HepG2 (cell line): Measurements from ENCODE around the gene UFSP2. TPM values are rescaled to one million over a fixed set of nuclear protein-coding genes. Genes with fewer than 3 reads are reported as not detected.

ENCODE experiments used
- ATAC-seq: fragments of 200-7000 bp; cut with Tn5 transposase; 3 replicates; pipeline ENCODE4 v1.9.1; 2020; ENCODE audit warnings: mild to moderate bottlenecking, moderate library complexity
- BruUV-seq: library from RNA; stranded (reverse); fragments of 400-500 nt; replicated peaks from 2 replicates; lab custom pipeline; 2021; lab: Mats Ljungman, UMichigan
- CTCF ChIA-PET: fragments of 300-600 bp; formaldehyde crosslinking; extraction: SDS; loops from one replicate; lab custom pipeline; 2021; ENCODE audit warnings: low total read pairs, inconsistent platforms, low intra/inter-chr PET ratio; lab: Yijun Ruan, JAX
- POLR2A ChIA-PET: fragments of 350-600 bp; sonication (Branson Sonifier 250); formaldehyde crosslinking; loops from one replicate; lab custom pipeline; 2020; ENCODE audit warnings: antibody characterized with exemption, inconsistent platforms; lab: Yijun Ruan, JAX
- DNase-seq: peaks from one replicate; pipeline ENCODE4 v3.0.0-alpha.2; 2015; ENCODE audit warnings: low spot score
- FAIRE-seq: peaks from 3 replicates; lab custom pipeline; 2011; peaks lifted over from hg19 to GRCh38; lab: Jason Lieb, UNC
- H2AFZ ChIP-seq: one replicate; pipeline ENCODE4 v1.6.1; 2011; ENCODE audit warnings: low read length, inconsistent platforms
- H3K27ac ChIP-seq: fragments of 300-600 bp; 3 replicates; pipeline ENCODE4 v1.8.0; 2011; ENCODE audit warnings: mixed run types, mild to moderate bottlenecking, mixed read lengths, low read length, inconsistent platforms; ENCODE audit not compliant: insufficient read depth; ENCODE audit errors: extremely low read length
- H3K27me3 ChIP-seq, 2 experiments: fragments of 200-600 bp in 1 of 2; 2 replicates in 1 of 2; 3 replicates in 1 of 2; pipeline versions ENCODE4 v1.6.0 to v1.8.0; 2011; ENCODE audit warnings: low read length in 2 of 2, mild to moderate bottlenecking in 2 of 2, moderate library complexity in 2 of 2, inconsistent platforms in 1 of 2; ENCODE audit not compliant: insufficient read depth in 2 of 2, control insufficient read depth in 1 of 2
- H3K36me3 ChIP-seq, 2 experiments: fragments of 200-600 bp in 1 of 2; replicated peaks in 1 of 2; 2 replicates in 1 of 2; 3 replicates in 1 of 2; pipeline versions ENCODE4 v1.5.1 to v1.8.0; 2011; ENCODE audit warnings: low read length in 2 of 2, inconsistent platforms in 1 of 2; ENCODE audit not compliant: insufficient read depth in 2 of 2, control insufficient read depth in 1 of 2
- H3K4me1 ChIP-seq: 2 replicates; pipeline ENCODE4 v1.5.1; 2012; ENCODE audit warnings: low read length, inconsistent platforms; ENCODE audit not compliant: insufficient read depth
- H3K4me2 ChIP-seq: 2 replicates; pipeline ENCODE4 v1.6.0; 2011; ENCODE audit warnings: low read depth, low read length, inconsistent platforms
- H3K4me3 ChIP-seq, 3 experiments: fragments of 200-600 bp in 1 of 3; sonication (generic), shearing (Covaris generic) in 1 of 3; replicated peaks in 1 of 3; 2 replicates each; pipeline ENCODE4 v1.5.1; 2011 to 2016; ENCODE audit warnings: low read length in 3 of 3, inconsistent platforms in 2 of 3, low read depth in 2 of 3, mild to moderate bottlenecking in 2 of 3, control low read depth in 1 of 3, mixed read lengths in 1 of 3; ENCODE audit not compliant: insufficient read depth in 1 of 3
- H3K79me2 ChIP-seq: one replicate; pipeline ENCODE4 v1.6.1; 2011; ENCODE audit warnings: low read length, inconsistent platforms; ENCODE audit not compliant: insufficient read depth
- H3K9ac ChIP-seq: 2 replicates; pipeline ENCODE4 v1.6.0; 2011; ENCODE audit warnings: mild to moderate bottlenecking, low read depth, low read length, inconsistent platforms; ENCODE audit not compliant: insufficient read depth
- H3K9me3 ChIP-seq: 2 replicates; pipeline ENCODE4 v1.5.1; 2012; ENCODE audit warnings: mild to moderate bottlenecking, low read length
- H4K20me1 ChIP-seq: 2 replicates; pipeline ENCODE4 v1.6.0; 2011; ENCODE audit warnings: inconsistent platforms, mild to moderate bottlenecking, low read length, moderate library complexity; ENCODE audit not compliant: insufficient read depth
- ATF6 ChIP-seq: sonication (generic); formaldehyde crosslinking; conservative IDR thresholded peaks from 2 replicates; pipeline ENCODE4 v1.4.0; 2020; ENCODE audit warnings: missing genetic modification reagents
- DNMT3B ChIP-seq: conservative IDR thresholded peaks from 2 replicates; pipeline ENCODE4 v1.6.1; 2016; ENCODE audit warnings: missing biosample characterization, control low read depth
- ETV6 ChIP-seq: sonication (generic); formaldehyde crosslinking; conservative IDR thresholded peaks from 2 replicates; pipeline ENCODE4 v1.4.0; 2020; ENCODE audit warnings: missing genetic modification reagents
- KLF12 ChIP-seq: sonication (generic); formaldehyde crosslinking; IDR thresholded peaks from 2 replicates; pipeline ENCODE4 v1.4.0; 2020; ENCODE audit warnings: missing genetic modification reagents, borderline replicate concordance
- NFAT5 ChIP-seq: sonication (generic); formaldehyde crosslinking; IDR thresholded peaks from 2 replicates; pipeline ENCODE4 v1.4.0; 2020; ENCODE audit warnings: missing genetic modification reagents
- RAD51 ChIP-seq: fragments of 450-650 bp; IDR thresholded peaks from 2 replicates; pipeline ENCODE4 v1.6.1; 2016; ENCODE audit warnings: borderline replicate concordance
- RXRA ChIP-seq: sonication (generic); formaldehyde crosslinking; IDR thresholded peaks from 2 replicates; pipeline ENCODE4 v1.5.1; 2020; ENCODE audit warnings: missing genetic modification reagents
- SAP130 ChIP-seq: IDR thresholded peaks from 2 replicates; pipeline ENCODE4 v1.6.1; 2016; ENCODE audit warnings: low read depth
- SMYD3 ChIP-seq: sonication (generic); formaldehyde crosslinking; IDR thresholded peaks from 2 replicates; pipeline ENCODE4 v1.8.1; 2023; ENCODE audit warnings: mild to moderate bottlenecking, missing genetic modification reagents
- ZNF513 ChIP-seq: sonication (generic); formaldehyde crosslinking; conservative IDR thresholded peaks from 2 replicates; pipeline ENCODE4 v1.5.0; 2020; ENCODE audit warnings: missing genetic modification reagents
- ZNF557 ChIP-seq: sonication (generic); formaldehyde crosslinking; IDR thresholded peaks from 2 replicates; pipeline ENCODE4 v1.4.0; 2020; ENCODE audit warnings: missing genetic modification reagents
- ZNF781 ChIP-seq: sonication (generic); formaldehyde crosslinking; IDR thresholded peaks from 2 replicates; pipeline ENCODE4 v1.5.1; 2020; ENCODE audit warnings: borderline replicate concordance, mild to moderate bottlenecking, missing genetic modification reagents; ENCODE audit errors: not compliant biosample characterization
- WGBS: methylation state at CpG from one replicate; pipeline ENCODE4 v1.1.6; 2017; ENCODE audit warnings: low lambda C conversion rate; 5-methylcytosine and 5-hydroxymethylcytosine counted together
- in situ Hi-C: cut with HindIII; loops from 2 replicates; pipeline ENCODE4 v1.10.0; 2017; ENCODE audit warnings: low pct_unique_long_range_greater_than_20kb; ENCODE audit not compliant: extremely low pct_ligation_motif_present
- intact Hi-C: fragments of 100-400 bp; cut with micrococcal nuclease; formaldehyde crosslinking; loops from one replicate; pipeline ENCODE4 v1.10.0; 2022; ENCODE audit not compliant: unreplicated experiment
- polyA plus RNA-seq, 8 experiments: library from polyadenylated mRNA; depleted of rRNA in 3 of 8; stranded (reverse) in 7 of 8; unstranded in 1 of 8; fragments of >200 nt; fragmentation: Illumina TruSeq in 4 of 8; extraction: Trizol in 4 of 8; gene quantifications; 2 replicates each; pipeline versions ENCODE4 v1.2.1 to v1.2.3, GENCODE V29; 2011 to 2016; ENCODE audit warnings: low read depth in 4 of 8, missing spikeins in 1 of 8, mixed read lengths in 1 of 8; ENCODE audit not compliant: insufficient read depth in 1 of 8
- total RNA-seq, 5 experiments: library from RNA; depleted of rRNA; stranded (reverse); fragments of >200 nt; fragmentation: Illumina TruSeq; extraction: Trizol; gene quantifications; 2 replicates each; pipeline ENCODE4 v1.2.3, GENCODE V29; 2016; ENCODE audit warnings: low read depth in 1 of 5

UFSP2 gene
- total and polyA plus RNA-seq, 2 of the 13 experiments (the other 11 are each of a cell fraction or from before 2014, with no cell fraction given), result 24.1 to 32.3 TPM

- TF ChIP-seq ZNF513 (CRISPR knock-in tag), result no peak
- TF ChIP-seq RXRA (CRISPR knock-in tag), result no peak
- no peak for TF ChIP-seq SAP130 (CRISPR knock-in tag)
- TF ChIP-seq RAD51, result no peak
- no peak for TF ChIP-seq ATF6 (CRISPR knock-in tag)
- TF ChIP-seq SMYD3 (CRISPR knock-in tag), result no peak
- TF ChIP-seq ZNF557 (CRISPR knock-in tag), result no peak
- no peak for TF ChIP-seq ETV6 (CRISPR knock-in tag)
- no peak for TF ChIP-seq KLF12 (CRISPR knock-in tag)
- no peak for TF ChIP-seq DNMT3B (CRISPR knock-in tag)
Measured at GRCh38 chr4:185464183-185464582, 38.4 kb upstream of the UFSP2 start (continued).

- 65% methylated on average over 6 of the region's 6 CpGs for WGBS
- ChIA-PET CTCF (no interaction called here), POLR2A (no interaction called here)
- no peaks in the 10 kb centered on the region for H3K79me2 ChIP-seq
- H3K27me3 ChIP-seq, result peaks cover 0 to 50% of the 10 kb centered on the region in 2 experiments; a peak in 4 of 5 replicates
- BruUV-seq, result no TSS peak
- FAIRE-seq (no peak), DNase-seq (no peak), ATAC-seq (no peak)
- no peak overlapping the region for H2AFZ ChIP-seq
- no peak overlapping the region for H3K4me3 ChIP-seq
- intact Hi-C loops, result no loop called here
- H3K9ac ChIP-seq, result no peak overlapping the region
- no peak overlapping the region for H3K4me2 ChIP-seq
- H3K4me1 ChIP-seq, result peaks cover 10% of the 10 kb centered on the region
- no peaks in the 10 kb centered on the region for H3K36me3 ChIP-seq
- no peak overlapping the region for H3K27ac ChIP-seq
- in situ Hi-C loops, result loop anchor here (25.0 kb wide), 1 partner anchor 574 kb away; no protein-coding TSS in a partner anchor
- H4K20me1 ChIP-seq, result no peaks in the 10 kb centered on the region
- H3K9me3 ChIP-seq, result no peaks in the 10 kb centered on the region
- TF ChIP-seq NFAT5 (CRISPR knock-in tag) (no peak), ZNF781 (CRISPR knock-in tag) (no peak)
Measured at GRCh38 chr4:185463541-185463940, 37.8 kb upstream of the UFSP2 start.
